AG08395 (cell line): ENCODE data around the gene SORD.
A peak's percentile ranks its signal among the peaks of the same experiment; 100 is the strongest.

Experiments used
- DNase-seq: peaks from one replicate; pipeline ENCODE4 v3.0.0; 2012; ENCODE audit warnings: mixed read lengths, low spot score

Gene SORD

GRCh38 chr15:45116482-45117307, 93.7 kb downstream of the SORD start:
- no peak for DNase-seq

- DNase-seq = no peak
Observed at GRCh38 chr15:45117308-45118130, 94.5 kb downstream of the SORD start.

- DNase-seq = peak; percentile 94
Observed at GRCh38 chr15:45118131-45118588, 95.2 kb downstream of the SORD start.

GRCh38 chr15:45118996-45119395, 96.0 kb downstream of the SORD start:
- DNase-seq = no peak

- no peak for DNase-seq
Observed at GRCh38 chr15:45120081-45120972, 97.3 kb downstream of the SORD start.

GRCh38 chr15:45121020-45121419, 98.0 kb downstream of the SORD start:
- DNase-seq = no peak

- peak; percentile 89 for DNase-seq
Observed at GRCh38 chr15:45121706-45122417, 98.9 kb downstream of the SORD start.

- no peak for DNase-seq
Observed at GRCh38 chr15:45122719-45123118, 99.7 kb downstream of the SORD start.

GRCh38 chr15:45123397-45123796, 100.4 kb downstream of the SORD start:
- no peak for DNase-seq

GRCh38 chr15:45126535-45127158, 103.7 kb downstream of the SORD start:
- DNase-seq = no peak
